SIG-M5 (cell line): ENCODE measurements around the gene GCFC2.
"Not testable (repeated sequence)": the region's sequence is repeated elsewhere in the genome, so short reads cannot be mapped to it uniquely, and the experiment has no call there.

ENCODE experiments used
- DNase-seq: peaks from one replicate; lab custom pipeline; 2025; lab: John Stamatoyannopoulos, UW

Gene GCFC2

DNA sequence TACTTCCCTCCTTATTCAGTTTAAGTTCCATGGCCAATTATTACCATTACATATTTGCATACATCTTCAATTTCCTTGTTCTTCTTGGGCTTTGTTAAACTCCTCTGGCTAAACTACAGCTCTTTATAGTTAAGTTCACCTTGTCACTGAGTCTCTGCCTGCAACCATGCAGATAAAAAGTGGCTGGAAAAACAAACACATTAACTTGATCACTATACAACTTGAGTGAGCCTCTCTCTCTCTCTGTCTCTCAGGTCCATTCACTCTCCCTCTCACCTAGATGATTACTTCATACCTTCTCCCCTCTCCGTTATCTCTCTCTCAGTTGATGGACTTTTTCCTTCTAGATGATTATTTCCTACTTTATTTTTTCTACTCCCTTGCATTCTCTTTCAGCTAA is 30.3 kb downstream of the GCFC2 start:
- no peak for DNase-seq

DNA sequence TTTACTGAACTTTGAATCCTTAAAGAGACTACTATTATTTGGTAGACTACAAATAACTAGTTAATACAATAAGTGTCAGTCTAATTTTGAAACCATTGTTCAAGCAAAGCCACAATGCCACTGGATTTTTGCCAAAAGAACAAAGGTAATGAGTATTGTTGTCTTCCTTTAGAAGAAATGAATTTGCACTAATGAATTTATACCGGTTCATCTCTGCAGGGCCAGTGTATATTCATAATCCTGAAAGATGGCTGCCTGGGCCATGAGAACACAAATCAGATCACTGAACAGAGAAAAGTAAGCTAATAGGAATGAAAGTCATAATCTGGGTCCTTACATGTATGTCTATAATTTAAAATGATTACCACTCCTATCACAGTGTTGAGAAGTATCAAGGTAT is 31.2 kb downstream of the GCFC2 start:
- no peak for DNase-seq

DNA sequence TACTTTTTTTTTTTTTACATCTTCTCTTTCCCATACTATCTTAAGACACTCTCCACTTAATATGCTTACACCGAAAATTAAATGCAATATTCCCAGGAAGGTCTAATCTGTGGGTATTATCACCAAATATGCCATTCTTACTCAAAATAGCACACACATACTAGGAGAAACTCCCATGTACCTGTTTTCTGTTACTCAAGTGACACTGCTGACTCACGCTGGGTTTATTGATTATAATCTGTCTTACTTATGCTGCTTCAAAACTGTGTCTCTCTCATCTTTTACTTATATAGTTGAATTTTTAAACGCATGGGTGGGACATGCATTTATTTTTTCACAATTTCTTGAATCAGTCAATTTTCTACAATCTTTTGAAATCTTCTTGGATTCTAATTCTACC is 34.3 kb downstream of the GCFC2 start:
- no peak for DNase-seq

DNA sequence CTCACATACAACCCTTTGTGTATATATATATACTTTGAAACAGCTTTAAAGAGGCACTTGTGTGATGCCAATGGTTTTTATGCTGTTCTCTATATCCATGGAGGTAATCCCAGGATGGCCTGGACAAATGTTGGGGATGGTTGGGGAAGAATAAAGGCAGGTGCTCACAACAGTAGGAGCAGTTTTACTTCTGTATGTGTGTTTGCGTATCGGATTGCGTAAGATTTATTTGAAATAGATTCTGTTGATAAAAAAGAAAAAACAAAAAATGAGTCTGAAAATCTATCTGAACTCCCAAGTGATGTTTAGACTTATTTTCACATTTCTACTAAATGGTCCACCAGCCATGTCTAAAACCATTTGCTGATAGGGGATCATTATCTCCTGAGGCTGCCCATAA is 34.8 kb downstream of the GCFC2 start:
- DNase-seq: no peak

DNA sequence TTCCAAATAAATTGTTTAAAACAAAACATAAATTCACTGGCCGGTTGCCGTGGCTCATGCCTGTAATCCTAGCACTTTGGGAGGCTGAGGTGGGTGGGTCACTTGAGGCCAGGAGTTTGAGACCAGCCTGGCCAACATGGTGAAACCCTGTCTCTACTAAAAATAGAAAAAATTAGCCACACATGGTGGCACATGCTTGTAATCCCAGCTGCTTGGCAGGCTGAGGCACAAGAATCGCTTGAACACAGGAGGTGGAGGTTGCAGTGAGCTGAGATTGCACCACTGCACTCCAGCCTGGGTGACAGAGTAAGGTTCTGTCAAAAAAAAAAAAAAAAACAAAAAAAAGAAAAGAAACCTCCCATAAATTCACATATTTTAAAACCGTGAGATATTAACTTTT is 35.3 kb downstream of the GCFC2 start:
- DNase-seq: not testable (repeated sequence)

DNA sequence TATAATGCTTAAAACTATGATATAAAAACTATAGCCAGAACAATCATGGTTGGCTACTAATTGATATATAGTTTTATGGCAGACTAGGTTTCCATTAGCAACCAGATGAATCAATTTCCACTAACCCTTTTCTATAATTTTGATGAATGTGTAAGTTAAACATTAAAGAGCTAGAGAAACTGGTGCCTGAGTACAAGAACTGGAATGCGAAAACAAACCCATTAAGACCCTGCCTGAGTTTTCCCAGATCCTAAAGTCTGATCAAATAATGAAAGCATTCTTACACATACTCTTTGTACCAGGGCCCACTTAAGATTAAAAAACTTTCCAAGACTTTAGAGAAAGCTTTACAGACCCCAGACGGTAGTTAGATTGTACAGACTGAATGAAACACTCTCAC is 42.8 kb downstream of the GCFC2 start:
- DNase-seq: no peak

DNA sequence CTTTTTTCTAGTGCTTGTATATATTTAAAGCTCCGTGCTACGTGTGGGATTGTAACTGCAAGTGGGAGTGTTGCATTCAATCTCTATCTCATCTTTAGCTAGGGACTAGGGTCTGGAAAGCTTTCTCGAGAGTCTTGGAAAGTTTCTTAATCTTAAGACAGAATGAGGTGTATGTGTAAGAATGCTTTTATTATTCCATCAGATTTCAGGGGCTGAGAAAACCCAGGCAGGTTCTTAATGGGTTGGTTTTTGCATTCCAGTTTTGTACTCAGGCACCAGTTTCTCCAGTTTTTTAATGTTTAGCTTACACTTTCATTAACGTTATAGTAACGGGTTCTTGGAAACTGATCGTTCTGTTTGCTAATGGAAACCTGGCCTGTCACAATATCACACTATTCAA is 43.8 kb downstream of the GCFC2 start:
- no peak for DNase-seq

DNA sequence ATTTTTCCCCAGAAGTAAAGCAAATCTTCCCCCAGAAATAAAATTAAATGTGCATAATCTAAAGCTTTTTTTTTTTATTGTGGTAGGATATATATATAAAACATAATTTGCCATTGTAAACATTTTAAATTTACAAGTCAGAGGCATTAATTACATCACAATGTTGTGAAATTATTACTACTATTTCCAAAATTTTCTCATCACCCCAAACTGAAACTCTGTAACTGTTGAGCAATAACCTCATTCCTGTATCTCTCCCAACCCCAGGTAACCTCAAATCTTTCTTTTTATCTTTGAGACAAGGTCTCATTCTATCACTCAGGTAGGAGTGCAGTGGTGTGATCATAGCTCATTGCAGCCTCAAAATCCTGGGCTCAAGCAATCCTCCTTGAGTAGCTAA is 52.9 kb downstream of the GCFC2 start:
- no peak for DNase-seq

DNA sequence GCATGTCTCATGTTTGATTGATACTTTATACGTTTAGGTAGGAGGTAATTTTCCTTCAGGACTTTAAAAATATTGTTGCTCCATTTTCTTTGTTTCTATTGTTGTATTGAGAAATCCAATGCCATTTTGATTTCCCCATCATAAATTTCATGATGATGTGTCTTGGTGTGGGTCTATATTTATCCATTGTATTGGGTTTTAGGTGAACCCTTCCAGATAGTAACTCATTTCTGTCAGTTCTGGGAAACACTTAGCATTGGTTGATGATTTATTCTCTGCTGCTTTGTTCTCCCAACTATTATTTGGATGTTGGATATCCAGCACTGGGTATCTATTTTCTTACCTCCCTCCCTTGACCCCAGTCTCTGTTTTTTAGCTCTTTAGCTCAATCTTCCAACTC is 54.2 kb downstream of the GCFC2 start:
- DNase-seq: no peak

DNA sequence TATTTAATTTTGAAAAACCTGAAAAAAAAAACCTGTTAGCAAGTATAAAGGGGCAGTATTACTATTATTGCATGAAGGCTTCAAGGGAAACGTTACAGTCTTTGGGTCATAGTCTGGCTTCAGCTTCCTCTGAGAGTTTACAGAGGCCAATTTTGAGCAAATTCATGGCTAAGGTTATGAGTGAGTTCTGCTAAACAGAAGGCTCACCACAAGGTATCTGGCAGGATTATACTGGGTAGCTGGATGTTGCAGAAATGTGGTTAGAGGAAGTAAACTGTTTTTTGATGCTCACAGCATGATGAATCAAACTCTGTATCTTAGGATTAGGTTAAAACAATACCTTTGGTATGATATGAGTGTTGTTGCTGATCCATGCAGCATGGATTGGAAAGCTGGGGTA is 54.9 kb downstream of the GCFC2 start:
- DNase-seq: no peak

DNA sequence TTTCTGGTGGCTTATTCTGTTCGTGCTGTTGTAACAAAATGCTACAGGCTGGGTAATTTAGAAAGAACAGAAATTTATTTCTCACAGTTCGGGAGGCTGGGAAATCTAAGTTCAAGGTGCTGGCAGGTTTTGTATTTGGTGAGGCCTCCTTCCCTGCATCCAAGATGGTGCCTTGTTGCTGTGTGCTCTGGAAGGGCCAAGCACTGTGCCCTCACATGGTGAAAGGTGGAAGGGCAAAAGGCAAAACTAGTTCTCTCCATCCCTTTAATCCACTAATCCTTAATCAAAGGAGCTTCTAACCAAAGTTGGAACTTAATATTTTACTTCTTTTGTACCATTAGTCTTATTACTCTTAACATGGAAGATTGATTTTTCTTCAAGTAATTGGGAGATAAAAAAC is 56.7 kb downstream of the GCFC2 start:
- no peak for DNase-seq

DNA sequence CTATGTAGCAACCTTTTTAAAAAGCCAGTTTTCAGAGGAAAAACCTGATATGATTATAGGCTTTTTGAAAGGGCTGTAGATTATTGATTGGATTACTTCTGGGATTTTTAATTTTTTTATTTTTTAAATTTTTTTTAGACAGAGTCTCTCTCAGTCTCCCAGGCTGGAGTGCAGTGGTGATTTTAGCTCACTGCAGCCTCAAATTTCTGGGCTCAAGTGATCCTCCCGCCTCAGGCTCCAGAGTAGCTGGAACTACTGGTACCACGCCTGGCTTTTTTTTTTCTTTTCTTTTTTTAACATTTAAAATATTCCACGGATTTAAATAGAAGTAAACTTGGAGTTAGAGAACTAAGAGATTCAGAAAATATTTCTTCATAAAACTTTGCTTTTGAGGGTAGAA is 62.9 kb downstream of the GCFC2 start:
- DNase-seq: no peak

DNA sequence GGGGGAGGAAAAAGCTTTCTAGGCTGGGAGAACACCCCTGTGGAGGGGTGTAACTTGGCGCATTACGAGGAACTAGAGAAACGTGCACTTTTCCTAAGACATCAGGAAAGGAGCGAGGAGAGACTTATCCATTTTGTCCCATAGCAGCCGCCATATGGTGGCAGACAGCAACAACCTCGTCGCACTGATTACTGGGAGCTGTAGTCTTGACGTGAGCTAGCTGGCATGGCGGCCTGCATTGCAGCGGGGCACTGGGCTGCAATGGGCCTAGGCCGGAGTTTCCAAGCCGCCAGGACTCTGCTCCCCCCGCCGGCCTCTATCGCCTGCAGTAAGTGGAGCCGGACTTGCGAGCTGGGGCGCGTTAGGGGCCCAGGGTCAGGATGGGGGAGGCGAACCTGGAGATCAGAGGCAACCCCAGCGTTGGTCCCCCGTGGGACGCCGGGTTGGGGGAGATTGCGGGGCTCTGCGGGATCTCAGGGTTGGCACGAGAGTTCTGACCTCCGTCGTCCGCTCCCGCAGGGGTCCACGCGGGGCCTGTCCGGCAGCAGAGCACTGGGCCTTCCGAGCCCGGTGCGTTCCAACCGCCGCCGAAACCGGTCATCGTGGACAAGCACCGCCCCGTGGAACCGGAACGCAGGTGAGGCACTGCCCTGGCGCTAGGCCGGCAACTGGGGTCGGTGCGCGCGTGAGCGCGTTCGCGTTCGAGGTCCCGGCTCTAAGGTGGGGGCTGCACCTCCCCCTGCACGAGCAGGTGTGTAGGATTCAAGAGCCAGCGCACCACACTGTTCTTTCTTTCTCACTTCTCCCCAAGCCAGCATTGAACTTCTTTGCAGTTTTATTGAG is 63.9 kb downstream of the GCFC2 start, which contains the start of gene MRPL19:
TSS of gene MRPL19 (plus strand) at position 201 of the 843 bp plus-strand sequence. CDS start at position 226, 25 bp downstream.
- peak; percentile 68 for DNase-seq

DNA sequence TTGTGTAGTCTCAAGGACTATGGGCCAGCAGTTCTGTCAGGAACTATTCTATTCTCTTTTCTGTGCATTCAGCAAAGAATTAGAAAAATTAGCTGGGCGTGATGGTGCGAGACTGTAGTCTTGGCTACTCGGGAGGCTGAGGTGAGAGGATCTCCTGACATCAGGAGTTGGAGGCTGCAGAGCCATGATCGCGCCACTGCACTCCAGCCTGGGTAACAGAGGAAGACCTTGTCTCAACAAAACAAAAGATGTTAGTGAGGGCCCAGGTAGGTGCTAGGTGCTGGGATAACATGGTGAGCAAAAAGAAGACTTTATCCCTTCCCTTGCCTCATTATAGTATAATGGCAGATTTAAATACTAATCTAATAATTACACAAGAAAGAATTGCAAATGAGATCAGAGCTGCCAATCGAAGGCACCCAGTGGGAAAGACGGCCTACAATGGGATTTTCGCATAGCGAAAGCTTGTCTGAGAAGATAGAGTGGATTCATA is 64.6 kb downstream of the GCFC2 start:
- DNase-seq: no peak

DNA sequence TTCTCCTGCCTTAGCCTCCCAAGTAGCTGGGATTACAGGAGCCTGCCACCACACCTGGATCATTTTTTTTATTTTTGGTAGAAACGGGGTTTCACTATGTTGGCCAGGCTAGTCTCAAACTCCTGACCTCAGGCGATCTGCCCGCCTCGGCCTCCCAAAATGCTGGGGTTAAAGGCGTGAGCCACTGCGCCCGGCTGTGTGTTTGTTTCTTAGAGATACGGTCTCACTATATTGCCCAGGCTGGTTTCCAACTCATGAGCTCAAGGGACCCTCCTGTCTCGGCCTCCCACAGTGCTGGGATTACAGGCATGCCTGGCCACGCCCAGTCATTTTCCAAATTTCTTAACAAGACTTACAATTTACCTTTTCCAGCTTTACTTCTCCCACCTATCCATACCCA is 65.1 kb downstream of the GCFC2 start:
- DNase-seq: no peak

DNA sequence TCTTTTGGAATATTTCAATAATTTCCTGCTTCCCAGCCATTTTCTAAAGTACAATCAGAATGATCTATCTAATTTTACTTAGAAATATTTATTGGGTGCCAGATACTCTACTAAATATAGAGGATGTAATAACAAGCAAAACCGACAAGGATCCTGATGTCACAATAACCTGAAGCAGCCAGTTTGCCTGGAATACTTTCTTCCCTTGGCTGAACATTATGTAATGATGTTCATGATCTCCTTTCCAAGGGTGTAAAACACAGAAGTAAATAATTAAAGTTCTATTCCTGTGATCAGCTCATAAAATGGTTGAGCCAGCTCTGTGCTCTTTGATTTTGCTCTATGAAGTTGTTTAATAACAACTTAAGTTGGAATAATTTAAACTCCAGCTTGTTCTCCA is 66.7 kb downstream of the GCFC2 start:
- no peak for DNase-seq

DNA sequence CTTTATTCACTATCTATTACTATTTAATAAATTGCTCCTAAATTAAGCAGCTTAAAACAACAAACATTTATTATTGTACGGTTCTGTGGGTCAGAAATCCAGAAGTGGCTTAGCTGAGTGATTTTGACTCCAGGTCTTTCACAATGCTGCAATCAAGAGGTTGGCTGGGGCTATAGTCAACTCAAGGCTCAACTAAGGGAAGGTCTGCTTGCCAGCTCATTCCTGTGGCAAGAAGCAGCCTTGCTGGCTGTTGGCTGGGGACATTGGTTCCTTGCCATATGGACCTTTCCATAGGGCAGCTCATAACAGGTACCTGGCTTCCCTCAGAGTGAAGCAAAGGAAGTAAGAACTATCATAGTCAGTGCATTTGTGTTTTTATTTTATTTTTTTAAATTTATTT is 69.1 kb downstream of the GCFC2 start:
- DNase-seq: no peak

DNA sequence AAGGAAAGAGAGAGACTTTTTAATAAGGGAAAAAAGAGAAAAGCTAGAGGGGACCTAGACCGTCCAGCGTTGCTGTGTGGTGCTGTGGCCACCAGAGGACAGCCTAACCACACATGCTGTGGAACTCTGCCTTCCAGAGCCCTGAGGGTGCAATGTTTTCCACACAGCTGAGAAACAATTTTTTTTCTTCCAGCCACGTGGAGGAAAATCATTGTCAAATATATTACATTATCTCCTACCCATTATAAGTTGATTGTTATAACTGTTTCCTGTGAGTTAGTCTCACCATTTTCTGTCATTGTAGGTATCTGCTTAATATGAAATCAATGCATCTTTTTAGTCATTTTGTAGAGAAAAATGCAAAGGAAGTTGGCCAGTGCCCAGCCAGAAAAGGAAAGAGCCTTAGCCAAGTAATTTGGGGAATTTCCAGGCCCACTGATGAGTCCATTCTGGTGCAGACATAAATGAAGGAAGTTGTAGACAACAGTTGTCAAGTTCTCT is 70.0 kb downstream of the GCFC2 start:
- DNase-seq: no peak

DNA sequence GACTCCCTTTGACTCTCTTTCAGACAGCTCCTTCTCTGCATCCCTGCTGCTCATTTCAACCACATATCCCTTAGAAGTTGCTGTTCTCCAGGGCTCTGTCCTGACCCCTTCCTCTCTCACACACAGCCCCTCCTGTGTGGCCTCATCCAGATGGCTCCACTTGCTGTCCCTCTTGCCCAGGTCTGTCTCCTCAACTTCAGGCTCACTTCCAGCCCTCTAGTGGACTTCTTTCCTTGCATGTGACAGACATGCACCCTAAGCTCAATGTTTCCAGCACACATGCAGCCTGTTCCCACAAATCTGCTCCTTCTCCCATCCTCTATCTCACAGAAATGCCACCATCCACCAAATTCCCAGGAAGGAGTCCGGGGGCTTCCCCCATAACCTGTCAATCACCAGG is 73.1 kb downstream of the GCFC2 start:
- DNase-seq: no peak

DNA sequence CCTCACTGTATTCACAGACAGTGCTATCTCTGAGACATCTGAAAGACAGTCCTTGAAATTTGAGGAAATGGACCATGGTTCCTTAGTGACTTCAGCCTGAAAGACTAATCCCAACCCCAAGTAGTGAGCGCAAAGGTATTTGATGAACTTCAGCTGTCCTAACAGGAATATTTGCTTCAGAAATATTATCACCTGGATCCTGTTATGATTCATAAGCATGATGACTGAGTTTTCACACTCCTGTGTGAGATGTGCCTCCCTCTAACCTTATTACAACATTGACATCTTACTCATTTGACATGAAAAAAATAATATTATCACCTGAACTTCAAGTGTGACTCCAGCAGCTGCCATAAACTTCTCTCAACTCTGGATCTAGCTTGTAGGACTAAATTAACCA is 75.8 kb downstream of the GCFC2 start:
- DNase-seq: no peak

DNA sequence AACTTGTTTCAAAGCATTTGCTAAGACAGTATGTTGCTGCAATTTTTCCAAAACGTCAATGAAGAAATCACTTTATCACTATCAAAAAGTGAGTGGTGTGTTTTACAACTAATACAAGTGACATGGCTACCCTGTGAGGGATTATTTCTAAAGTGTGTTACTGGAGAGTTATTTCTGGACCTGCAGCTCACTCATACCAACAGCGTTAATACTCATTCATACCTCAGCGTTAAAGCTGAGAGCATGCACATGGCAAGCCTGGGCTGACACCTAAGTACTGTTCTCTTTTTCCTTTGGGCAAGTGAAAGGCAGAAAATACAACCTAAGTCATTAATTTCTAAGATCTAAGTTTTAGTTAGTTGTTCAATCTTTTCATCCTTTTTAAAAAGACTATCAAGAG is 77.1 kb downstream of the GCFC2 start:
- no peak for DNase-seq

DNA sequence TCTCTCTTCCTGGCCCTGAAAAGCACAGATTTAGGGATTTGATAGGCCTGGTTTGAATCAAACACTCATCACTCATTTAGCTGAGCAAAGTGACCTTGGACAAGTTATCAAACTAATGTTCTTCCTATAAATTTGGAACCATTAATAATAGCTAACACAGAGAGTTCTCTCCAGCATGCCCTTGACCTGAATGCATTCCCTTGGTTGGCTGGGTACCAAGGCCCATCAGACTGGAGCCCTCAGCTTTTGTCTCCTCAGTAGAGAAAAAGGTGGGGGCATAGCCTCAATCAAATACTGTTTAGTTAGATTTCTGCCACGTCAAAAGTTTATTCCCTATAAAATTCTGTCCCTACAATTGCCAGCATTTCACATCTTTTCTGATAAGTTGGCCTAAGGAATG is 77.9 kb downstream of the GCFC2 start:
- no peak for DNase-seq

DNA sequence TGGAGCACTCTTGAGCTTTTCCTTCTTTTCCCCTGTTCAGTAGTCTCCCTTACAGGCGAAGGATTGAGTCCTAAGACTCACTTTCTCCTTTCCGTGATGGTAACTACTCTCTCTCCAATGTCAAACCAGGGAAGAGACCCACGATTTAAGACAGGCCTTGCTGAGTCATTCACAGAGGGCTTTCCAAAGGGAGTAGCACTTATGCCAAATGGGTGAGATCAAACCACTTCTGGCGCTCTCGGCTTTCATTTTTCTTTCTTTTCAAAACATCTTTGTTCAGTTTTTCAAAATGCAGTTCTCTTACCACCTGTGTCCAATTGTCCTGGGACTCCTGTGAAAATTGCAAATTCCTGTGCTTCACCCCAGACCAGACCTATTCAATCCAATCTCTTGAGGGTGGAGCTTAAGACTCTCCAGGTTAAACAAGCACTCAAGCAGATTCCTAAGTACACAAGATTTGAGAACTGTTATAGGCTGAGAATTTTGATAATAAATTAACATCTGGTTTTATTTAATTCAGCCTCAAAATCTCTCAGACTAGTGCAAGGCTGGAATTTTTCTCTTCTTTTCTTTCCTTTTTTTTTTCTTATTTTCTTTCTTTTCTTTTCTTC is 78.5 kb downstream of the GCFC2 start:
- no peak for DNase-seq
